22Rv1 (cell line): ENCODE data around the gene ILK.

Experiments
- ZFX ChIP-seq: fragments of 450-650 bp; IDR thresholded peaks from 2 replicates; pipeline ENCODE4 v1.6.1; 2017; ENCODE audit warnings: antibody characterized with exemption, borderline replicate concordance
- TF ChIP-seq, protein P1 (sequence below): fragments of 450-650 bp; IDR thresholded peaks from 2 replicates; pipeline ENCODE4 v1.5.1; 2017; ENCODE audit warnings: mild to moderate bottlenecking

DNA sequence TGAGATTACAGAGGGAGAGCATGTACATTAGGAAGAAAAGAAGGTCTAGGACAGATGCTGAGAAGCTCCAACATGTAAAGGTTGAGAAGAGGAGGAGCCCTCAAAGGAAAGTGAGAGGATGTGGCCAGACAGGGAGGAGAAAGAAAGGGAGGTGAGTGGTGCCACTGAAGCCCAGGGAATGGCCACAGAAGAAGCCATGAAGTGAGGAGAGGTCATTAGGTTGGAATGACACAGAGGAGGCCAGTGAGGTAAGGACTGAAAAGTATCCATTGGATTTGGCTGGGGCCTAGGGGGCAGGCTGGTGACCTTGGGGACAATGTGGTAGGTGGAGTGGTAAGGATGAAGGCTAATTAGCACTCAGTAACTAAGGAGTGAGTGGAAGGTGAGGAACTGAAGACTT lies 55.1 kb downstream of the ILK start:
- TF ChIP-seq, protein P1, sequence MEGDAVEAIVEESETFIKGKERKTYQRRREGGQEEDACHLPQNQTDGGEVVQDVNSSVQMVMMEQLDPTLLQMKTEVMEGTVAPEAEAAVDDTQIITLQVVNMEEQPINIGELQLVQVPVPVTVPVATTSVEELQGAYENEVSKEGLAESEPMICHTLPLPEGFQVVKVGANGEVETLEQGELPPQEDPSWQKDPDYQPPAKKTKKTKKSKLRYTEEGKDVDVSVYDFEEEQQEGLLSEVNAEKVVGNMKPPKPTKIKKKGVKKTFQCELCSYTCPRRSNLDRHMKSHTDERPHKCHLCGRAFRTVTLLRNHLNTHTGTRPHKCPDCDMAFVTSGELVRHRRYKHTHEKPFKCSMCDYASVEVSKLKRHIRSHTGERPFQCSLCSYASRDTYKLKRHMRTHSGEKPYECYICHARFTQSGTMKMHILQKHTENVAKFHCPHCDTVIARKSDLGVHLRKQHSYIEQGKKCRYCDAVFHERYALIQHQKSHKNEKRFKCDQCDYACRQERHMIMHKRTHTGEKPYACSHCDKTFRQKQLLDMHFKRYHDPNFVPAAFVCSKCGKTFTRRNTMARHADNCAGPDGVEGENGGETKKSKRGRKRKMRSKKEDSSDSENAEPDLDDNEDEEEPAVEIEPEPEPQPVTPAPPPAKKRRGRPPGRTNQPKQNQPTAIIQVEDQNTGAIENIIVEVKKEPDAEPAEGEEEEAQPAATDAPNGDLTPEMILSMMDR, result no peak
- no peak for TF ChIP-seq ZFX
